GM23248 (cell line): ENCODE measurements around the gene TEX19.
"Not testable (repeated sequence)": the region's sequence is repeated elsewhere in the genome, so short reads cannot be mapped to it uniquely, and the experiment has no call there.

Experiments
- EZH2 ChIP-seq: fragments of 200-600 bp; sonication (generic); IDR thresholded peaks from 2 replicates; pipeline ENCODE4 v1.6.1; 2018; ENCODE audit warnings: antibody characterized with exemption, mild to moderate bottlenecking; ENCODE audit not compliant: insufficient read depth, poor library complexity, severe bottlenecking
- EZH2phosphoT487 ChIP-seq: fragments of 200-600 bp; sonication (generic); IDR thresholded peaks from 2 replicates; pipeline ENCODE4 v1.6.1; 2018; ENCODE audit warnings: antibody characterized with exemption, moderate library complexity, mild to moderate bottlenecking, low read depth; ENCODE audit not compliant: insufficient read depth

DNA sequence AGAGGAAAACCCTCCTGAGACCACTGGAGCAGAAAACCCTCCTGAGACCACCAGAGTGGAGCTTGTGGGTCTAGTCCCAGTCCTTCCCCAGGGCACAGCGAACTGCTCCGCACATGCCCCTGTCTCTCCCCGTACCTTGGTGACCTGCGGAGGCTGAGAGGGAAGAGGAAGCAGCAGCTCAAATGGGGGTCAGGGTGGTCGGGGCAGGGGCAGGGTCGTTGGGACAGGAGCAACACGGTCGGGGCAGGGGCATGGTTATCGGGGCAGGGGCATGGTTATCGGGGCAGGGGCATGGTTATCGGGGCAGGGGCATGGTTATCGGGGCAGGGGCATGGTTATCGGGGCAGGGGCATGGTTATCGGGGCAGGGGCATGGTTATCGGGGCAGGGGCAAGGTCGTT lies 53.0 kb downstream of the TEX19 start:
- TF ChIP-seq EZH2, EZH2phosphoT487: not testable (repeated sequence)
